ENCODE data around the gene KRT3.
"Not testable (repeated sequence)": the region's sequence is repeated elsewhere in the genome, so short reads cannot be mapped to it uniquely, and the experiment has no call there.

Gene KRT3

DNA sequence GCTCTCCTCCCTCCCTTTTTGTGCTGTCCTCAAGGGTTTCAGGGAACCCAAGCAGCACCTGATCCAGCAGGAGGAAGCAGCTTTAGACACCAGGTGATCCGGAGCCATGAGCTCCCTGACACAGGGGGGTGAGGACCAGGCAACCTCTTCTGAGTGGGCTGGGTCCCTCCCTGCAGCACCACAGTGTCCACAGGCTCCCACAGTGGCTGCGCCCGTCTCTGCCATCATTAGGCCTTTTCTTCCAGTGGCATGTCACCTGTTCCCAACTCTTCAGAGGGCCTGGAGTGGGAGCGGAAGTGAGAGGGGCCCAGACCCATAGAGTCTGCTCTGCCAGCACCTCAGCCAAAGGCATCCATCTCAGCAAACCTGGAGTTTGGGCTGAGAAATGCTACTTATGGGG is 18.4 kb downstream of the KRT3 start:
- no peak for DNase-seq

DNA sequence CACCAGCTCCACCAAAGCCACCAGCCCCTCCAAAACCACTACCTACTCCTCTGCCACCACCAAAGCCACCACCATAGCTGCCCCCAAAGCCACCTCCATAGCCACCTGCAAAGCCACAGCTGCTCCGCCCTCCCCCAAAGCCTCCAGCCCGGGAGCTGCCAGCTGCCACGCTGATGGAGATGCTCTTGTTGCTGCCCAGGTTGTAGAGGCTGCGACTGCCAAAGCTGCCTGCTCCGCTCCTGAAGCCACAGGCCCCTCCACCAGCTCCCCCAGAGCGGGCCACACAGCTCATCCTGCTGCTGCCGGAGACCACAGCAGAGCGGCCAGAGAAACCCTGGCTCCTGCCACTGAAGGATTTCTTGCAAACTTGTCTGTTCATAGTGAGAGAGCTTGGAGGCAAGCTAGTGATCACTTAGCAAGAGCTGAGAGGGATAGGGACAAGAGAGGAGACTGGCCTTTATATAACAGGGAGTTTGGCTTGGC is 19.0 kb downstream of the KRT3 start, which contains the start of gene KRT76:
Gene KRT76, minus strand, starts transcription at position 433 of the 483 bp plus-strand sequence. Its CDS starts 54 bp downstream, at position 379.
- DNase-seq, result no peak

DNA sequence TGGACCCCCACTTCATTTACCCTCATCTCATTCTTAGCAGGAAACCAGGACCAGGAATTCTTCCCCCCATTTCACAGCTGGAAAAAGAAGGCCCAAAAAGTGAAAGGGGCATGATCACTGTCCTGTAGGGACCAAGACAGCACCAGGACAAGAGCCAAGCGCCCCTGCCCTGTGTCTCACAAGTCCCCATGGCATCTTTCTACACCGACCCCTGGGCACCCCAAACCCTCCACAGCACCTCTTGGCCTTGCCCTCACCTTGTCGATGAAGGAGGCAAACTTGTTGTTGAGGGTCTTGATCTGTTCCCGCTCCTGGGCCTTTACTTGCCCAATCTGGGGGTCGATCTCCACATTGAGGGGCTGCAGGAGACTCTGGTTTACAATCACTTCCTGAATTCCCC is 19.5 kb downstream of the KRT3 start:
- no peak for DNase-seq

DNA sequence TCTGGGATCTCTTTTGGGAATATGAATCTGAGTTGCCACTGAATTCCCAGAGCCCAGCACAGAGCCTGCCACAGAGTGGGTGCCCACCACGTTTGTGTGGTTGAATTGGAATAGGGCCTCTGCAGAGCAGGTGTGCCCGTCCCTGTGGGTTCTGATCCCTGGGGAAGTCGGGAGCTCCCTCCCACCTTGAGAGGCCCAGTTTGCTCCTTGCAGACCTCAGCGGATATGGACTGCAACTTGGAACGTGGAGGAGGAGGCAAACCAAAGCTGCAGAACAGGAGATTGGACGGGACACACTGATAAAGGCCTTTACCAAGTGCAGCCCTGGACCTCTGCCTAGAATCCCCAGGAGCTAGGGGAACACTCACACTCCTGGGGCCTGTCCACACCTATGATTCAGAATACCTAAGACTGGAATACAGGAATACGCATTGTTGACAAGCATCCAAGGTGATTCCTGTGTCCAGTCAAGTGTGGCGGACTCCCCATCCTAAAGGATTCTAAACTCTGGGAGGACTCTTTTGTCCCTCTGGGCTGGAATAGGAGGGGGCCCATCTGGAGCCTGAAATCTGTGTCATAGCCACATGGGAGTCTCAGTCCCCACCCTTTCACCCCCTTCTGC is 21.2 kb downstream of the KRT3 start:
- DNase-seq, result no peak

DNA sequence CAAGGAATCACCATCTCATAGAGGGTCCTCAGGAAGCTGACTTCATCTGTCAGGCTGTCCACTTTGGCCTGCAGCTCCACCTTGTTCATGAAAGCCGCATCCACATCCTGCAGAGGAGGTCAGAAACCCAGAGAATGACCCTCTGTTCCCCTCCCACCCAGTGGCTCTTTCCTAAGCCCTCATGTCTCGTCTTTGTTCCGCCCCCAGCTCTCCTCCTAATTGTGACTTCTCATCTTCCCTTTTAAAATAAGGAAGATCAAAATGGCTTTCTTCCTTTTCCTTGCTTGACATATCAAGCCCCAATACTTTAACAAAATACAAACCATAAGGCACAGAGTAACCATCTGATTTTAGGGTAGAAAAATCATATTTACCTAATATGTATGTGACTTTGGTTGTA is 23.1 kb downstream of the KRT3 start:
- DNase-seq, result no peak

DNA sequence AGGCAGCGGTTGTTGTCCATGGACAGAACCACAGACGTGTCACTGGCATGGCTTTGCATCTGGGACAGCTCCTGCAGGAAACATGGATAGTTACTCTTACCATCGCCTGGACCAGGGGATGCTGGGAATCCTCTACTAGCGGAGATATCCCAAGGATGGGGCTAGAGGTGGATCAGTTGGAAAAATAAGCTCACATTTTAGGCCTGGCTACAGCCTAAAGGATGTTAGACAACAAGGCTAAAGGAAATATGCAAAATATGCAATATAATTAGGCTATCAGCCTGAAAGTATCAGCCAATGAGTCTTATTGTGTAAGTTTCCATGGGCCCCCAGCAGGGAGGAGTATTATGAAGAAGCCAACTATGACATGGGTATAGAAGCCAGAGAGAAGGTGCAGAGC is 23.7 kb downstream of the KRT3 start:
- DNase-seq, result no peak

DNA sequence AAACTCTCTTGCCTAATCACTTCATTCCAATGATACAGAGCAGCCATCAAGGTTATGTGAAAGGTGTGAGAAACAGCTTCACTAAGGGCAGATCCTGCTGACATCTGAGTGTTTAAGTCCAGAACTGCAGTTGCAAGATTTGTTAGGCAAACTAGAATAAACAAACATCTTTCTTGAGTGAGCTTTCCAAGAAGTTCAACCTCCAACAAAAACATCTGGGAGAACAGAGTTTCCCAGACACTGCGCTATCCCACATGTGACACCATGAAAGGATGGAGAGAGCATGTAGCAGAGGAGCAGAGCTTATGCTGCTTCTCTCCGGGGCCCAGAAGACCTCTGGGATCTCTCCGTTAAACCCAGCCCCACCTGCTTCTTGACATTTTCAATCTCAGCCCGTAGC is 24.4 kb downstream of the KRT3 start:
- DNase-seq, result no peak

DNA sequence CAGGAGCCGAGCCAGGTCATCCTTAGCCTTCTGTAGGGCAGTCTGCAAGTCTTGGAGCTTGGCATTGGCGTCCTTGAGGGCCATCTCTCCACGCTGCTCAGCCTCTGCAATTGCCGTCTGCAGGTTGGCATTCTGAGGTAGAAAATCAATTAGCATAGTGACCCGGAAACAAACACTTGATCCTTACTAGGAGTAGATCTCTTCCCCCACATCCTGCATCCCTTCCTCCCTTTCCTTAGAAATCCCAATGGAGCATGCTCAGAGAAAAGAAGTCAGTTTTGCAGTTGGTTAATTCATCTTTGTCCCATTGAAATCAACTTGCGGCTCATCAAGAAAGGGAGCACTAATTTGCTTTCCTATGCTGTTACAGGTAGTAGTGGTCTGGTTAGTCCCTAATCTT is 24.8 kb downstream of the KRT3 start:
- DNase-seq, result no peak

DNA sequence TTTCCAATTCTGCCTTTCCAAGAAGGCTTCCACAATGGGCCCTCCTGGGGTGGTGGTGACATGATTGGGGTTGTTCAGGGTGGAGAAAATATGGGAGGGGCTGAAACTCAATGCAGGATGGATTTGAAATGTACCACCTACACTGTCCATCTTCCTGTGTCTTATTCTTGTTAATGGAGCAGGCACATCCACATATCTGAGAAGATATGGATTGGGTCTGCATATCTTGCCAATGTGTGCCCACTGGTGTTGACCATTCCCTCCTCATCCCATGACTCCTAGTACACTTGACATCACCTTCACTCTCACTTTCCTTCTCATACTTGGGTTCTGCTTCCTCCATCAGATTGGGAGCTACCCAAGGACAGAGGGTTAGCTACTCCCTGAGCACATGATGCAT is 26.0 kb downstream of the KRT3 start:
- DNase-seq, result no peak

DNA sequence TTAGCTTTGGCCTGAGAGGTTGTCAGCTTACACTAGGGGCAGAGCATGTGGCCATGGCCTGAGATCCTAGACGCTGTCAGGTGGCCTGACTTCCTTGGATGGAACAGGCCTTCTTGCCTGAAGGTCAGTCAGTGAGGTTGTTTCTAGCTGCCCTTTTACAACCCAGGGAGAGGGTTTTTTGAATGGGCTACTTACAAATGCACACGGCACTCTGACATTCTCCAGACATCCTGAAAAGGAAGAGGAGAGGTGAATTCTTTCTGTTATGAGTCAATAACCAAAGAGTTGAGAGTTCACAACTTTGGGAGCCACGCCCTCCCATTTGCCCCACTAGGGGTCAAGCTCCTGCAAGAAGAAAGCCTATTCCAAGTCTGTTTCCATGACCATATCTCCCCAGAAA is 26.6 kb downstream of the KRT3 start:
- DNase-seq, result no peak

DNA sequence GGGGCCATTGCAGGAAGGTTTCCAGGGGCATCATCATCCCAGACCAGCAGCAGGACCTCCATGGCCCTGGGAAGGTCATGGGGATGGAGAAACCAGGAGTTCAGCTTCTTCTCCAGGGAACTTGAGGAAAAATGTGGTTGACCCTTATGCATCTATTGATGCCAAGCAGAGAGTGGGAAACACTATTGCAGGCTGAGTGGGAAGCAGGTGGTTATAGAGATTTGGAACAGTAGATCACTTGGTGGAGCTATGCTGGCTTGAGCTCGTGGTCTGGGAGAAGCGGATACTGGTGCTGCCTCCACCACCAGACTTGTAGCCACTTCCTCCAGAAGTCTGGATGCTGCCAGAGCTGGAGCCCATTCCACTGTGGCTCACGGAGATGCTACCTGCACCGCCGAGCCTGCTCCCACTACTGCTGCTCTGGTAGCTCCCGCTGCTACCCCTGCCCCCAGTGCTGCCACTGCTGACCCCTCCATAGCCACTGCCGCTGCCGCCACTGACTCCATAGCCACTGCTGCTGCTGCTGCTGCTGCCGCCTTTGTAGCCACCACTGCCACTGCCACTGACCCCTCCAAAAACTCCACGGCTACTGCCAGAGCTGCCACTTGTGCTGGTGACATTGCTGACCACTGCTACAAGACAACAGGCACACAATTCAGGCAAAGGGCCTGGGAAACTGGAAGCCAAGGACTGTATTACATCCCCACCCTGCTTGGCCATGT is 27.3 kb downstream of the KRT3 start:
- no peak for DNase-seq

DNA sequence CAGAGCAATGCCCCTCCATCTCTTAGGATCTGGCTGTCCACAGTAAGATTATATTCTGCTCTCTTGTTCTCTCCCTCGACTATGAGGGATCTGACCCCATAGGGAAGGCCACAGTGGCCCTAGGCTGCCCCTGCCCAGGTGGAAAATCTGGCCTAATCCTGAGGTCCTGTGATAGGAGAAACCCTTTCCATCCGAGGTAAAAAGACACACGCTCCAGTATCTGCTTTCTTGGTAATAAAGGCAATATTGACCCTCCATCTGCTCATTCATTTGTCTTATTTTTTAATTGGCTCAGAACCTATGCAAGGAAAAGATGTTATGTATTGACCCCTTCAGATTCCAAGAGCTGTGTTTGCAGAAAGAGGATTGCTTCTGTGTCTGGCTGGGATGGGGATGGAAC is 28.5 kb downstream of the KRT3 start:
- DNase-seq, result no peak

DNA sequence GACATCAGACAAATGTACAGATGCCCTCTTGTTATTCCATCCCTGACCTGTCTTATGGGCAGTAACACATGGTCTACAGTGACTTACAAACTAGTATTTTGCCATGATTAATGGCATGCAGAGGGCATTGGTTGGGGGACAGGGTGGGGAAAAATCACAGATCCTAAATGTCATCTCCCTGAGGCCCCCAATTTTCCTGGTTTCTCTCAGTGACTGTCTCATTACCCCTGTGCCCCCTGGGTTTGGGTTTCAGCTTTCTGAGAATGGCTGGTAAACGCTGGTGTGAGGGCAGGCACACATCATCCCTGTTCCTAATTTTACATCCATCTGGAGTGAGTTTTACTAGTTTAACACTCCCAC is 28.9 kb downstream of the KRT3 start:
- DNase-seq, result no peak

DNA sequence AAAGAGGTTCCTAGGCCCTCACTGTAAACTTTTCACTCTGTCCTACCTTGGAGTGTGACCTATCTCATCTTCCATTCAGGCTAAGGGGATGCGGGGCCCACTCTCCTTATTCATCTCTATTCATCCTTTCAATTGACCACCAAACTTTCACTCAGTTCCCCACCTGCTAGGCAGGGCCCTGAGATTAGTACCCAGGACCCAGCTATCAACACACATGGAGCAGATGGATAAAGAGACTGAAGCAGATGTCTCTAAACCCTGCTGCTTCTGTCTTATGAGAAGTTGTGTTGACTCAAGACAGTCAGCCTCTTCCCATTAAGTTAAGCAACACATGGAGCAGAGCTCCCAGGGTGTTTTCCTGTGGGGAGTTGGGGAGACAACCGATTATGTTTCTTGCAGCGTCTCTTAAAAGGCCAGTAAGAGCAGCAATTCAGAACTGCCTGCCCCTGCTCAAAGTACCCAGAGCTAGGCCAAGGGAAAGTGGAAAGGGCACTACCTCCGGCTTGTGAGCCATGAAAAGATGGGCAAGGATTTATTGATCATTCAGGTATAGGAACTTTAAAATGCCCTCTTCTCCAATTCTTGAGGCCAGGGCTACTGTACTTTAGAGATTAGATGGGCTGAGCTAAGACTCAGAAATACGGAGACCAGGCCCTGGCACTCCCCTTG is 29.4 kb downstream of the KRT3 start:
- no peak for DNase-seq

DNA sequence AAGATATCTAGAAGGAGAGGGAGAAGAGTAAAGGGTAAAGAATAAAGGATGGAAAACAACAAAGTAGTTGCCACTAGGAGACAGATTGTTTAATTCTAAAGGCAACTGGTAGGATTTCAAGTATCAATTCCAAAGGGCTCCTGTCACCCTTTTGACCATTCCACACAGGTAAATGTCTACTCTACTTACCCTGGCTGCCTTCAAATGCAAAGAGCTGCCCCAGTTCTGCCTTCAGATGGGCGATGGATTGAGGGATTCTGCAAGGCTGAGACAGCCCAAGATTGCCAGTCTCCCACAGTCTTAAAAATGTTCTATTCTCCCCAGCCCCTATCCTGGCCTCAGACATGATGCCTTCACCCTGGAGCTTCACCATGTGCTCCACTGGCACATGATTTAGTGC is 30.2 kb downstream of the KRT3 start:
- DNase-seq, result no peak

DNA sequence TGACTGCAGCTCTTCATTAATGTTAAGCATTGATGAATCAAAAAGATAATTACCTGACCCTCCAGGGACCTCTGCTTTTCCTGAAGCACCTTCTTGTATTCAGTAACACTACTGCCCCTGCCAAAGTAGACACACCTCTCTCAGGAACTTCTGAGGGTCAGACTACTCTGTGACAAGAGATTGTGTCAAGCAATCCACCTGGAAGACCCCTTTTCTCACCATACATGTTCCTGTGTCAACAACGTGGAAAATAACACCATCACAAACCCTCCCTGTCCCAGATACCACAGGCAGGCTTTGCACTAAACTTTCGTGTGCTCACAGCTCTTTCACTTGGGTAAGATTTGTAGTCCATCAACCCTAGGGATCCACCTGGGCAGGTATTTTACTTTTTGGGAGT is 31.9 kb downstream of the KRT3 start:
- no peak for DNase-seq

DNA sequence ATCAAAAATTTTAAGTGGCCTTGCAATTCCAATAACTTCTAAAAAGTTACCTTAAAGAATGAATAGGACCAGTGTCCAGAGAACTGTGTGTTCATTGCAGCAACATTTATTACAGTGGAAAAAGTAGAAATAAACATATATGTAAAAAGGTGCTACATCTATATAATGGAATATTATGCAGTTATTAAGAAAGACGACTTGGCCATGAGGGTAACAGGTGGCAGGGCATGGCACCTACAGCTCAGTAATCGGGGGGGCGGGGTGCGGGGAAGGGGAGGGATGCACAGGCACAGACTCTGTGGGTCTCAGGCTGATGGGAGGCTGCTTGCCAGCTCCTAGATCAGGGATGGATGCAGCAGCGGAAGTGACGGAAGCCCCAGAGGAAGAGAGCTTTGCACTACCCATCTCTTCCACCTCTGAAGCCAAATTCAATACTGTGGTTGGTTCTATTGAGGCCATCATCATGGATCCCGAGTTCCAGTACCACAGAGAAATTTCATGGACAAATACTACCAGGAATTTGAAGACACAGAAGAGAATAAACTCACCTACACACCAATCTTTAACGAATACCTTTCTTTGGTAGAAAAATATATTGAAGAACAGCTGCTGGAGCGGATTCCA is 32.8 kb downstream of the KRT3 start:
- no peak for DNase-seq

DNA sequence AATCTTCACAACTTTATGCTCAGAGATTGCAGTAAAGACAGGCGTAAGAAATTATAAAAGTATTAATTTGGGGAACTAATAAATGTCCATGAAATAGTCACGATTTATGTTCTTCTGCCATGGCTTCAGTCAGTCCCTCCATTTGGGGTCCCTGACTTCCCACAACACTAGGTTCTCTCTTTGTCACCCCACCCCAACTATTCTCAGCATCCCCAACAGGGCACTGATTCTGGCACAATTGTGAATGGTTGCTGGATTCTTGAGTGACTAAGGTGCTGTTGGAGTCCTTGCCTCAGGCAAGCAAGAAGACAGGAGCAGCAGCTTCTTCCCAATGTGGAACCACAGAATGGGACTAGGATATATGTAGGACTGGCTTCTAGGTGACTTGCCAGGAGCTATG is 34.1 kb downstream of the KRT3 start:
- DNase-seq, result no peak

DNA sequence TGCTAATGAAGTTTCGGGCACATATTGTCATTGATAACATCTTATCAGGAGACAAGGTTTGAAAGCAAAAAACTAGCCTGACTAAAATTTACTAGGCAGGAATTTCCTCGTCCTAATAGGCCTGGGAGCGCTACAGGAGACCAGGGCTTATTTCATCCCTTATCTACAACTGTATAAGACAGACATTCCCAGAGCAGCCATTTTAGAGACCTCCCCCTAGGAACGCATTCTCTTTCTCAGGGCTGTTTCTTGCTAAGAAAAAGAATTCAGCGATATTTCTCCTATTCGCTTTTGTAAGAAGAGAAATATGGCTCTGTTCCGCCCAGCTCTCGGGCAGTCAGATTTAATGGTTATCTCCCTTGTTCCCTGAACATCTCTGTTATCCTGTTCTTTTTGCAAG is 34.7 kb downstream of the KRT3 start:
- DNase-seq, result not testable (repeated sequence)

DNA sequence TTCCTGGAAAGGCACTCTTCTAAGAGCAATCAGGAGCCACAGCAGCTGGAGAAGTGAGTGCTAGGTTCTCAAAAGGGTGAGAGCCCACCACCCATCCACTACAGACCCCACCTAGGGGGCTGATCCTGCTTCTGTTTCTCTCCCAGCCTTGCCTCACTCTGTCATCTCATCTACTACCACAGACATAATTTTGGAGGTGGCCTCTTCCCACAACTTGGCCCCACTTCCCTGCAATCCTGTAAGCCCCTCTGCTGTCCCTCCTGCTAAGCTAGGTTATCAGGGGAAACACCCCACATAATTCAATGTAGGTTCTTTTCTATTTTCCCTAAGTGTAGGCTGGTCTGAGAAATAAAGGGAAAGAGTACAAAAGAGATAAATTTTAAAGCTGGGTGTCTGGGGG is 35.3 kb downstream of the KRT3 start:
- no peak for DNase-seq

DNA sequence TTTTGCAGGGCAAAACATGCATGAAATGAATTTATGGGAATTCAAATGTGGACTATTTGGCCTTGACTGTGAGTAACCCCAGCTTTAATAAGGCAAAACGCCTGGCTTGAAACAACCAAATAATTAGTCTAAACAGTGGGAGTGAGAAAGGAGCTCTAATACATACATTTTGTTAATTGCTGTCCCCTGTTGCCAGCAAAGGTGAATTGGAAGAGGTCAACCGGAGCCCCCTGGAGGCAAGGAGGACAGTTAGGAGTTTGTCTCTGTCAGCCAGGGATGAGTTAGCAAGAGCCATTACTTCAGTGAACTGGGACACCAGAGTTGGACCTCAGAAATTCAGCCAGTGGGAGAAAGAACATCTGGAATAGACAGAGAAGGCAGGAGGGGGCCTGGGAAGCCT is 36.2 kb downstream of the KRT3 start:
- peak; percentile 49 for DNase-seq

DNA sequence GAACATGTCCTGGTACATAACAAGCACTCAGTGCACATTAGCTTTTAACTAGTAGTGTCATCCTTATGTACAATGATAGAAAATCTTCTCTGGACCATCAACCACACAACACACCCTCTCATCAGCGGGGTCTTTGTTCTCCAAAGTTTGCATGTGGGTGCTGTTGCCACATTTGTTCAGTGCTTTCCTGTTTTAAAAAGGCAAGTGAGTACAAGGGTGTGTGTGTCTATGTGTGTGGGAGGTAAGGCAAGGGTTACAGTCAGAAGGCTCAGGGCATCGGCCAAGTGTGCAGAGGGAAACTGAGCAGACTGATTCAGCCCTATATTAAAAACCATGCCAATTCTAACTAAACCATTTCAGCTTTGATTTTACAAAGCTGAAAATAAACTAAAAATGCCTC is 36.7 kb downstream of the KRT3 start:
- DNase-seq, result no peak

DNA sequence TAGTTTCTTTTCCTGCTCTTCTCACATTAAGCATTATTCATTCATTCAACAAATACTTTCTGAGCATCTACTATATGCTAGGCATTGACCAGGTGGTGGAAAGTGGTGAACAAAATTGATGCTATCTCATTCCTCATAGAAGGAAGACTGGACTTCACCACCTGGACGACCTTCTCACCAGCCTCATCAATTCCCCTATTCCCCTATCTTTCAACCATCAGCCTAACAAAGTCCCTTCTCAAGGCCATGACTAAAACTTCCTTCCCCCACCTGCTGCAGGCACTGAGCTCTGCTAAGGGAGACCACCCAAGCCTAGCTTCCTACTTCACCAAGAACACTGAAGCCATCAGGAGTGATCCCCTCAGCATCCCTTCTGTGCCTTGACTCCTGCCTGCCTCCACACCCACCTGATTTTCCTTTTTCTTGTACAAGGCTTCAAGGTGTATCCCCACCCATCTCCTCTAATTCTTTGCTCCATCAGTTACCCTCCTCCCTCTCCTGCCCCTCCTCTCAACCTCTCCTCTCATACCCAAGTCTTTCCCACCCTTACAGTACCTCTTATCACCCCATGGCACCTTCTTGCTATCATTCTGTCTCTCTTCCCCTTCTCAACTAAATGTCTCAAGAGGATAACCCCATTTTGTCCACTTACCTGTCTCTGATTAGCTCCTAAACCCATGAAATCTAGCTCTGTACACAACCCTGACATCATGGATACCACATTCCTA is 38.3 kb downstream of the KRT3 start:
- no peak for DNase-seq
